GM12878 (cell line): ENCODE results near the gene RAB8A. TPM values are rescaled to one million over a fixed set of nuclear protein-coding genes. Genes with fewer than 3 reads are reported as not detected.

Source experiments
- ATAC-seq: fragments of 200-7000 bp; cut with Tn5 transposase; 3 replicates; pipeline ENCODE4 v1.9.1; 2020; ENCODE audit warnings: mild to moderate bottlenecking, moderate library complexity
- BruUV-seq: library from RNA; stranded (reverse); fragments of 400-500 nt; replicated peaks from 2 replicates; lab custom pipeline; 2021; lab: Mats Ljungman, UMichigan
- CTCF ChIA-PET: fragments of 300-600 bp; sonication (Branson Sonifier 250); formaldehyde crosslinking; extraction: SDS; loops from one replicate; lab custom pipeline; 2021; ENCODE audit warnings: inconsistent platforms; lab: Yijun Ruan, JAX
- POLR2A ChIA-PET: fragments of 350-600 bp; formaldehyde crosslinking; extraction: SDS; loops from one replicate; lab custom pipeline; 2021; ENCODE audit warnings: inconsistent platforms; lab: Charles Lee
- RAD21 ChIA-PET: fragments of 300-600 bp; sonication (Branson Sonifier 250); formaldehyde crosslinking; loops from one replicate; lab custom pipeline; 2023; ENCODE audit warnings: antibody characterized with exemption; ENCODE audit not compliant: unreplicated experiment; lab: Charles Lee
- SMC1A ChIA-PET: fragments of 300-600 bp; sonication (Branson Sonifier 250); formaldehyde crosslinking; loops from one replicate; lab custom pipeline; 2023; ENCODE audit not compliant: unreplicated experiment, uncharacterized antibody; lab: Charles Lee
- DNase-seq: peaks from one replicate; pipeline ENCODE4 v3.0.0-alpha.2; 2011; ENCODE audit warnings: low read depth, low spot score
- FAIRE-seq: peaks from 3 replicates; lab custom pipeline; 2011; peaks lifted over from hg19 to GRCh38; lab: Jason Lieb, UNC
- H2AFZ ChIP-seq: 2 replicates; pipeline ENCODE4 v1.6.0; 2011; ENCODE audit warnings: low read depth, low read length, control low read depth; ENCODE audit not compliant: control insufficient read depth
- H3K27ac ChIP-seq: 2 replicates; pipeline ENCODE4 v1.5.1; 2011; ENCODE audit warnings: control low read depth; ENCODE audit not compliant: control insufficient read depth, insufficient read depth
- H3K27me3 ChIP-seq, 2 experiments: replicated peaks in 1 of 2; 2 replicates each; pipeline versions ENCODE4 v1.6.0 to v1.6.1; 2011; ENCODE audit warnings: low read length in 1 of 2; ENCODE audit not compliant: control insufficient read depth in 2 of 2, insufficient read depth in 2 of 2
- H3K36me3 ChIP-seq, 2 experiments: 2 replicates each; pipeline ENCODE4 v1.5.1; 2011; ENCODE audit warnings: low read length in 1 of 2; ENCODE audit not compliant: control insufficient read depth in 2 of 2, insufficient read depth in 2 of 2
- H3K4me1 ChIP-seq: 2 replicates; pipeline ENCODE4 v1.6.1; 2011; ENCODE audit warnings: mild to moderate bottlenecking, low read length, moderate library complexity, mixed read lengths; ENCODE audit not compliant: control insufficient read depth, insufficient read depth
- H3K4me2 ChIP-seq: 2 replicates; pipeline ENCODE4 v1.6.0; 2011; ENCODE audit warnings: control low read depth; ENCODE audit not compliant: control insufficient read depth, insufficient read depth
- H3K4me3 ChIP-seq: fragments of 200-600 bp; sonication (generic); 2 replicates; pipeline ENCODE4 v1.5.1; 2016
- H3K79me2 ChIP-seq: 2 replicates; pipeline ENCODE4 v1.6.0; 2011; ENCODE audit warnings: low read length; ENCODE audit not compliant: control insufficient read depth, insufficient read depth
- H3K9ac ChIP-seq: 2 replicates; pipeline ENCODE4 v1.8.0; 2011; ENCODE audit warnings: low read length, control low read depth, mixed read lengths; ENCODE audit not compliant: control insufficient read depth, insufficient read depth
- H3K9me3 ChIP-seq: replicated peaks from 3 replicates; pipeline ENCODE4 v1.5.1; 2011; ENCODE audit warnings: mild to moderate bottlenecking, low read length; ENCODE audit not compliant: control insufficient read depth, insufficient read depth
- H4K20me1 ChIP-seq: 2 replicates; pipeline ENCODE4 v1.6.0; 2011; ENCODE audit not compliant: control insufficient read depth, insufficient read depth
- ATF7 ChIP-seq: fragments of 450-650 bp; IDR thresholded peaks from 2 replicates; pipeline ENCODE4 v1.6.1; 2016; ENCODE audit warnings: low read depth, mild to moderate bottlenecking
- BMI1 ChIP-seq: fragments of 450-650 bp; IDR thresholded peaks from 2 replicates; pipeline ENCODE4 v1.6.1; 2016; ENCODE audit warnings: mild to moderate bottlenecking, moderate library complexity, borderline replicate concordance
- ETV6 ChIP-seq, 2 experiments: fragments of 450-650 bp in 1 of 2; IDR thresholded peaks in 1 of 2; conservative IDR thresholded peaks in 1 of 2; 2 replicates each; pipeline ENCODE4 v1.6.1; 2014; ENCODE audit warnings: antibody characterized with exemption in 1 of 2, borderline replicate concordance in 1 of 2, low read depth in 1 of 2, mild to moderate bottlenecking in 1 of 2, moderate library complexity in 1 of 2
- HDAC6 ChIP-seq: fragments of 200-600 bp; sonication (generic); IDR thresholded peaks from one replicate; pipeline ENCODE4 v1.8.0; 2017; ENCODE audit warnings: antibody characterized with exemption; ENCODE audit not compliant: unreplicated experiment
- MYB ChIP-seq: fragments of 150-350 bp; IDR thresholded peaks from 2 replicates; pipeline ENCODE4 v1.6.1; 2014; ENCODE audit warnings: mild to moderate bottlenecking, low read depth, low read length, borderline replicate concordance
- PAX5 ChIP-seq: IDR thresholded peaks from 2 replicates; pipeline ENCODE4 v1.6.1; 2011; ENCODE audit warnings: low read depth, low read length, borderline replicate concordance
- SRF ChIP-seq, 2 experiments: IDR thresholded peaks; 2 replicates each; pipeline ENCODE4 v1.6.1; 2011; ENCODE audit warnings: low read depth in 2 of 2, low read length in 2 of 2, mild to moderate bottlenecking in 1 of 2, moderate library complexity in 1 of 2
- WGBS: methylation state at CpG from one replicate; pipeline ENCODE4 v1.1.6; 2016; ENCODE audit warnings: low lambda C conversion rate; ENCODE audit not compliant: insufficient replicate concordance, insufficient coverage; ENCODE audit errors: missing lambda C conversion rate; 5-methylcytosine and 5-hydroxymethylcytosine counted together
- in situ Hi-C: fragments of 300-500 bp; cut with MboI; formaldehyde crosslinking; loops from 9 replicates; pipeline ENCODE4 v1.14.3; 2018; ENCODE audit warnings: mixed read lengths
- intact Hi-C: fragments of 100-400 bp; cut with micrococcal nuclease; formaldehyde crosslinking; loops from one replicate; pipeline ENCODE4 v1.14.2; 2022; ENCODE audit not compliant: unreplicated experiment
- polyA plus RNA-seq, 11 experiments: library from polyadenylated mRNA; depleted of rRNA in 4 of 11; unstranded in 6 of 11; stranded (reverse) in 5 of 11; fragments of >200 nt; fragmentation: Nextera tagmentation in 4 of 11; fragmentation: Illumina TruSeq in 1 of 11; extraction: Ambion mirVana in 4 of 11; extraction: Trizol in 1 of 11; gene quantifications; 1 replicate in 1 of 11; 2 replicates in 10 of 11; pipeline versions ENCODE4 v1.2.1 to v1.2.3, GENCODE V29; 2011 to 2016; ENCODE audit warnings: inconsistent platforms in 2 of 11, missing spikeins in 2 of 11, low read depth in 1 of 11
- total RNA-seq, 4 experiments: library from RNA; depleted of rRNA in 3 of 4; stranded (reverse); fragments of >200 nt in 3 of 4; fragmentation: Illumina TruSeq in 1 of 4; extraction: Trizol in 1 of 4; gene quantifications; 2 replicates each; pipeline versions ENCODE4 v1.2.1 to v1.2.3, GENCODE V29; 2013 to 2021
- TF ChIP-seq, protein P1 (sequence below): fragments of 450-650 bp; IDR thresholded peaks from 2 replicates; pipeline ENCODE4 v1.6.1; 2016; ENCODE audit warnings: mild to moderate bottlenecking, moderate library complexity, borderline replicate concordance
- TF ChIP-seq, protein P2 (sequence below): fragments of 450-650 bp; formaldehyde crosslinking; IDR thresholded peaks from 2 replicates; pipeline ENCODE4 v1.4.0; 2020; ENCODE audit warnings: mild to moderate bottlenecking, moderate library complexity

The RAB8A gene
- total and polyA plus RNA-seq, 10 of the 15 experiments (the other 5 are each of a cell fraction or from before 2014, with no cell fraction given), result 23.9 to 314 (median 185) TPM

DNA sequence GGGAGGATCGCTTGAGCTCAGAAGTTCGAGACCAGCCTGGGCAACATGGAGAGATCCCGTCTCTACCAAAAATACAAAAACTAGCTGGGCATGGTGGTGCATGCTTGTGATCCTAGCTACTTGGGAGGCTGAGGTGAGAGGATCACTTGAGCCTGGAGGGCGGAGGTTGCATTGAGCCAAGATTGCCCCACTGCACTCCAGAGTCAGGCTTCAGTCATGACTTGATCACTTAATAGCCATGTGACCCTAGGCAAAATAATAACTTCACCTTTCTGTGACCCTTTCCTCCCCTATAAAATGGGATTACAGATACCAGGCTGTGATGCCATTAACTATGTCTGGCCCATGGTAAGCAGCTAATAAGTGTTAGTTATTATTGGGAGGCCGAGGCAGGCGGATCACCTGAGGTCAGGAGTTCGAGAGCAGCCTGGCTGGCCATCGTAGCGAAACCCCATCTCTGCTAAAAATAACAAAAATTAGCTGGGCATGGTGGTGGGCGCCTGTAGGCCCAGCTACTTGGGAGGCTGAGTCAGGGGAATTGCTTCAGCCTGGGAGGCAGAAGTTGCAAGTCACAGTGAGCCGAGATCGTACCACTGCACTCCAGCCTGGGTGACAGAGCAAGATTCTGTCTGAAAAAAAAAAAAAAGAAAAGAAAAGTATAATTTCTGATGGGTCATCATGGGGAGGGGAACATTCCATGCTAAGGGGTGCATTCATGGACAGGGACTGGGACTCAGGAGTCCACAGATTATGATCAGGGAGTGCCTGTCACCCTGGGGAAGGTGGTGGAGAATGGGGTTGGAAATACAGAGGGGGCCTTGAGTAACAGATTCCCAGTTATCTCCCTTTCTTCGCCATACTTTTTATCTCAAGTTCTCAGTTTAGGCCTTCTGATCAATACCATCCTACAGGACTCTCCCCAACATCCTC lies 19.9 kb upstream of the RAB8A start (continued):
- TF ChIP-seq, protein P1, sequence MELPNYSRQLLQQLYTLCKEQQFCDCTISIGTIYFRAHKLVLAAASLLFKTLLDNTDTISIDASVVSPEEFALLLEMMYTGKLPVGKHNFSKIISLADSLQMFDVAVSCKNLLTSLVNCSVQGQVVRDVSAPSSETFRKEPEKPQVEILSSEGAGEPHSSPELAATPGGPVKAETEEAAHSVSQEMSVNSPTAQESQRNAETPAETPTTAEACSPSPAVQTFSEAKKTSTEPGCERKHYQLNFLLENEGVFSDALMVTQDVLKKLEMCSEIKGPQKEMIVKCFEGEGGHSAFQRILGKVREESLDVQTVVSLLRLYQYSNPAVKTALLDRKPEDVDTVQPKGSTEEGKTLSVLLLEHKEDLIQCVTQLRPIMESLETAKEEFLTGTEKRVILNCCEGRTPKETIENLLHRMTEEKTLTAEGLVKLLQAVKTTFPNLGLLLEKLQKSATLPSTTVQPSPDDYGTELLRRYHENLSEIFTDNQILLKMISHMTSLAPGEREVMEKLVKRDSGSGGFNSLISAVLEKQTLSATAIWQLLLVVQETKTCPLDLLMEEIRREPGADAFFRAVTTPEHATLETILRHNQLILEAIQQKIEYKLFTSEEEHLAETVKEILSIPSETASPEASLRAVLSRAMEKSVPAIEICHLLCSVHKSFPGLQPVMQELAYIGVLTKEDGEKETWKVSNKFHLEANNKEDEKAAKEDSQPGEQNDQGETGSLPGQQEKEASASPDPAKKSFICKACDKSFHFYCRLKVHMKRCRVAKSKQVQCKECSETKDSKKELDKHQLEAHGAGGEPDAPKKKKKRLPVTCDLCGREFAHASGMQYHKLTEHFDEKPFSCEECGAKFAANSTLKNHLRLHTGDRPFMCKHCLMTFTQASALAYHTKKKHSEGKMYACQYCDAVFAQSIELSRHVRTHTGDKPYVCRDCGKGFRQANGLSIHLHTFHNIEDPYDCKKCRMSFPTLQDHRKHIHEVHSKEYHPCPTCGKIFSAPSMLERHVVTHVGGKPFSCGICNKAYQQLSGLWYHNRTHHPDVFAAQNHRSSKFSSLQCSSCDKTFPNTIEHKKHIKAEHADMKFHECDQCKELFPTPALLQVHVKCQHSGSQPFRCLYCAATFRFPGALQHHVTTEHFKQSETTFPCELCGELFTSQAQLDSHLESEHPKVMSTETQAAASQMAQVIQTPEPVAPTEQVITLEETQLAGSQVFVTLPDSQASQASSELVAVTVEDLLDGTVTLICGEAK, result no peak
- TF ChIP-seq BMI1, result no peak
- no peak for TF ChIP-seq ETV6 (conservative IDR thresholded peaks at IDR 0.05 in 1 of 2, IDR thresholded peaks at IDR 0.05 in 1 of 2; ENCODE audit: borderline replicate concordance in 1 of 2, low read depth in 1 of 2)

GRCh38 chr19:16094360-16095070 lies 17.2 kb upstream of the RAB8A start:
- H3K79me2 ChIP-seq, result no peaks in the 10 kb centered on the region; the same call in none of the 2 replicates
- H2AFZ ChIP-seq, result no peak overlapping the region
- in situ Hi-C loops, result no loop called here

More at GRCh38 chr19:16094360-16095070, 17.2 kb upstream of the RAB8A start:
- no peak overlapping the region for H3K9ac ChIP-seq
- no peaks in the 10 kb centered on the region for H3K27me3 ChIP-seq
- TF ChIP-seq HDAC6, result no peak
- TF ChIP-seq ATF7, result peak; percentile 70
- TF ChIP-seq PAX5, result no peak
- TF ChIP-seq SRF (IDR thresholded peaks at IDR 0.05; ENCODE audit: low read depth in 2 of 2, low read length in 2 of 2), result no peak
- TF ChIP-seq, protein P2, sequence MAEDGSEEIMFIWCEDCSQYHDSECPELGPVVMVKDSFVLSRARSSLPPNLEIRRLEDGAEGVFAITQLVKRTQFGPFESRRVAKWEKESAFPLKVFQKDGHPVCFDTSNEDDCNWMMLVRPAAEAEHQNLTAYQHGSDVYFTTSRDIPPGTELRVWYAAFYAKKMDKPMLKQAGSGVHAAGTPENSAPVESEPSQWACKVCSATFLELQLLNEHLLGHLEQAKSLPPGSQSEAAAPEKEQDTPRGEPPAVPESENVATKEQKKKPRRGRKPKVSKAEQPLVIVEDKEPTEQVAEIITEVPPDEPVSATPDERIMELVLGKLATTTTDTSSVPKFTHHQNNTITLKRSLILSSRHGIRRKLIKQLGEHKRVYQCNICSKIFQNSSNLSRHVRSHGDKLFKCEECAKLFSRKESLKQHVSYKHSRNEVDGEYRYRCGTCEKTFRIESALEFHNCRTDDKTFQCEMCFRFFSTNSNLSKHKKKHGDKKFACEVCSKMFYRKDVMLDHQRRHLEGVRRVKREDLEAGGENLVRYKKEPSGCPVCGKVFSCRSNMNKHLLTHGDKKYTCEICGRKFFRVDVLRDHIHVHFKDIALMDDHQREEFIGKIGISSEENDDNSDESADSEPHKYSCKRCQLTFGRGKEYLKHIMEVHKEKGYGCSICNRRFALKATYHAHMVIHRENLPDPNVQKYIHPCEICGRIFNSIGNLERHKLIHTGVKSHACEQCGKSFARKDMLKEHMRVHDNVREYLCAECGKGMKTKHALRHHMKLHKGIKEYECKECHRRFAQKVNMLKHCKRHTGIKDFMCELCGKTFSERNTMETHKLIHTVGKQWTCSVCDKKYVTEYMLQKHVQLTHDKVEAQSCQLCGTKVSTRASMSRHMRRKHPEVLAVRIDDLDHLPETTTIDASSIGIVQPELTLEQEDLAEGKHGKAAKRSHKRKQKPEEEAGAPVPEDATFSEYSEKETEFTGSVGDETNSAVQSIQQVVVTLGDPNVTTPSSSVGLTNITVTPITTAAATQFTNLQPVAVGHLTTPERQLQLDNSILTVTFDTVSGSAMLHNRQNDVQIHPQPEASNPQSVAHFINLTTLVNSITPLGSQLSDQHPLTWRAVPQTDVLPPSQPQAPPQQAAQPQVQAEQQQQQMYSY (CRISPR knock-in tag), result no peak
- no peak for TF ChIP-seq MYB
- no peak for TF ChIP-seq ETV6 (conservative IDR thresholded peaks at IDR 0.05 in 1 of 2, IDR thresholded peaks at IDR 0.05 in 1 of 2; ENCODE audit: borderline replicate concordance in 1 of 2, low read depth in 1 of 2)
- ATAC-seq, result no peak; the same call in 2 of the 3 replicates
- ChIA-PET SMC1A (interaction anchor here (1.3 to 1.4 kb wide), 2 partner anchors 8 to 15 kb away, joined by 4 to 6 read pairs; no protein-coding TSS in a partner anchor), CTCF (interaction anchor here (0.8 to 1.7 kb wide), 7 partner anchors 8 to 78 kb away, joined by 3 to 7 read pairs (median 3); no protein-coding TSS in a partner anchor), RAD21 (no interaction called here), POLR2A (interaction anchor here (0.6 to 2.0 kb wide), 9 partner anchors 9 to 849 kb away, joined by 3 to 10 read pairs (median 3); partner anchors contain the start of gene RAB8A)
- WGBS, result 82% methylated on average over 10 of the region's 10 CpGs
- FAIRE-seq, result no peak
- BruUV-seq, result TSS peak; percentile 13
- H3K4me3 ChIP-seq, result no peak overlapping the region
- no peaks in the 10 kb centered on the region for H3K9me3 ChIP-seq
- H3K27ac ChIP-seq, result no peak overlapping the region
- no peak for DNase-seq
- H4K20me1 ChIP-seq, result no peaks in the 10 kb centered on the region
- H3K36me3 ChIP-seq, result peaks cover 39 to 81% of the 10 kb centered on the region in 2 experiments
- intact Hi-C loops, result no loop called here
- H3K4me2 ChIP-seq, result no peak overlapping the region
- no peaks in the 10 kb centered on the region for H3K4me1 ChIP-seq
